Measurements from ENCODE around the gene UBE3B.
A peak's percentile ranks its signal among the peaks of the same experiment; 100 is the strongest.

Gene UBE3B

GRCh38 chr12:109518820-109519665 is 41.6 kb downstream of the UBE3B start:
- H3K4me1 ChIP-seq (ENCODE audit: control insufficient read depth, low read length): no peaks in the 10 kb centered on the region
- TF ChIP-seq, protein P1, sequence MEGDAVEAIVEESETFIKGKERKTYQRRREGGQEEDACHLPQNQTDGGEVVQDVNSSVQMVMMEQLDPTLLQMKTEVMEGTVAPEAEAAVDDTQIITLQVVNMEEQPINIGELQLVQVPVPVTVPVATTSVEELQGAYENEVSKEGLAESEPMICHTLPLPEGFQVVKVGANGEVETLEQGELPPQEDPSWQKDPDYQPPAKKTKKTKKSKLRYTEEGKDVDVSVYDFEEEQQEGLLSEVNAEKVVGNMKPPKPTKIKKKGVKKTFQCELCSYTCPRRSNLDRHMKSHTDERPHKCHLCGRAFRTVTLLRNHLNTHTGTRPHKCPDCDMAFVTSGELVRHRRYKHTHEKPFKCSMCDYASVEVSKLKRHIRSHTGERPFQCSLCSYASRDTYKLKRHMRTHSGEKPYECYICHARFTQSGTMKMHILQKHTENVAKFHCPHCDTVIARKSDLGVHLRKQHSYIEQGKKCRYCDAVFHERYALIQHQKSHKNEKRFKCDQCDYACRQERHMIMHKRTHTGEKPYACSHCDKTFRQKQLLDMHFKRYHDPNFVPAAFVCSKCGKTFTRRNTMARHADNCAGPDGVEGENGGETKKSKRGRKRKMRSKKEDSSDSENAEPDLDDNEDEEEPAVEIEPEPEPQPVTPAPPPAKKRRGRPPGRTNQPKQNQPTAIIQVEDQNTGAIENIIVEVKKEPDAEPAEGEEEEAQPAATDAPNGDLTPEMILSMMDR (IDR thresholded peaks at IDR 0.05; ENCODE audit: low read depth, low read length, poor library complexity, severe bottlenecking): peak; percentile 97
- TF ChIP-seq EZH2phosphoT487 (IDR thresholded peaks at IDR 0.05; ENCODE audit: borderline replicate concordance, low read length): no peak
- no peaks in the 10 kb centered on the region for H3K79me2 ChIP-seq (ENCODE audit: control insufficient read depth, low read length)
- H4K20me1 ChIP-seq (ENCODE audit: control insufficient read depth, insufficient read depth, low read depth, low read length): no peaks in the 10 kb centered on the region
- no peaks in the 10 kb centered on the region for H3K9me3 ChIP-seq (ENCODE audit: control insufficient read depth, insufficient read depth, low read length)
- no peaks in the 10 kb centered on the region for H3K27me3 ChIP-seq (ENCODE audit: control insufficient read depth, low read length)
- no peak overlapping the region for H3K27ac ChIP-seq (ENCODE audit: low read depth, low read length)
- peaks cover 25% of the 10 kb centered on the region for H3K36me3 ChIP-seq (ENCODE audit: control insufficient read depth, low read length)
- H3K4me3 ChIP-seq (ENCODE audit: low read length): no peak overlapping the region
- no peaks in the 10 kb centered on the region for H3K9me2 ChIP-seq (replicated peaks; ENCODE audit: control insufficient read depth, low read length)
- no peaks in the 10 kb centered on the region for H3F3A ChIP-seq (ENCODE audit: control insufficient read depth, insufficient read depth)
- H3K4me2 ChIP-seq (ENCODE audit: low read length): no peak overlapping the region

DNA sequence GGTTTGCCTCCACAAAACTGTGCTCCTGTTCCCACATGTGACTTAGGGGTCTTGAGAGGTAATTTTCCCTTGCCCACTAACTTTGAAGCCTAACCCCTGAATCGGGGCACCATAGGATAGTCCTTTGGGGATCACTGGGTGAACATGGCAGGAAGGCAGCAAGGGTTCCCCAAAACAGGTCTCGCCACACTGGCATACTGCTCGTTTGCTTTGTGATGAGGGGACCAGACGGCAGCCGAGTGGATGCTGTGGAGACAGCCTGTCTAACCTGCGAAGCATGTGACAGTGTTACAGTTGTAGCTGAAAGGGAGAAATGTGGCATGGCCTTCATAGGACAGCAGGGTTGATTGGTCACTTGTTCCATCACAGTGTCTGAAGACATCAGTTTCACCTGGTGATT is 42.4 kb downstream of the UBE3B start:
- Histone ChIP-seq H3K9me3 (ENCODE audit: control insufficient read depth, insufficient read depth, low read length) (no peaks in the 10 kb centered on the region), H3K36me3 (ENCODE audit: control insufficient read depth, low read length) (peaks cover 25% of the 10 kb centered on the region), H3K79me2 (ENCODE audit: control insufficient read depth, low read length) (no peaks in the 10 kb centered on the region), H3K4me2 (ENCODE audit: low read length) (no peak overlapping the region), H3K4me3 (ENCODE audit: low read length) (no peak overlapping the region), H3K4me1 (ENCODE audit: control insufficient read depth, low read length) (no peaks in the 10 kb centered on the region), H3K27me3 (ENCODE audit: control insufficient read depth, low read length) (no peaks in the 10 kb centered on the region), H3K27ac (ENCODE audit: low read depth, low read length) (no peak overlapping the region), H3F3A (ENCODE audit: control insufficient read depth, insufficient read depth) (no peaks in the 10 kb centered on the region), H4K20me1 (ENCODE audit: control insufficient read depth, insufficient read depth, low read depth, low read length) (no peaks in the 10 kb centered on the region), H3K9me2 (replicated peaks; ENCODE audit: control insufficient read depth, low read length) (no peaks in the 10 kb centered on the region)
- TF ChIP-seq, protein P1 (IDR thresholded peaks at IDR 0.05; ENCODE audit: low read depth, low read length, poor library complexity, severe bottlenecking): no peak
- TF ChIP-seq EZH2phosphoT487 (IDR thresholded peaks at IDR 0.05; ENCODE audit: borderline replicate concordance, low read length): no peak

- Histone ChIP-seq H3K4me2 (ENCODE audit: low read length) (no peak overlapping the region), H3K9me2 (replicated peaks; ENCODE audit: control insufficient read depth, low read length) (no peaks in the 10 kb centered on the region), H3K36me3 (ENCODE audit: control insufficient read depth, low read length) (peaks cover 25% of the 10 kb centered on the region), H3K9me3 (ENCODE audit: control insufficient read depth, insufficient read depth, low read length) (no peaks in the 10 kb centered on the region), H3K4me1 (ENCODE audit: control insufficient read depth, low read length) (no peaks in the 10 kb centered on the region), H4K20me1 (ENCODE audit: control insufficient read depth, insufficient read depth, low read depth, low read length) (no peaks in the 10 kb centered on the region), H3K4me3 (ENCODE audit: low read length) (no peak overlapping the region), H3K27ac (ENCODE audit: low read depth, low read length) (no peak overlapping the region), H3K27me3 (ENCODE audit: control insufficient read depth, low read length) (no peaks in the 10 kb centered on the region), H3F3A (ENCODE audit: control insufficient read depth, insufficient read depth) (no peaks in the 10 kb centered on the region), H3K79me2 (ENCODE audit: control insufficient read depth, low read length) (no peaks in the 10 kb centered on the region)
- no peak for TF ChIP-seq EZH2phosphoT487 (IDR thresholded peaks at IDR 0.05; ENCODE audit: borderline replicate concordance, low read length)
- TF ChIP-seq, protein P1 (IDR thresholded peaks at IDR 0.05; ENCODE audit: low read depth, low read length, poor library complexity, severe bottlenecking): no peak
Observed at GRCh38 chr12:109521831-109522230, 44.4 kb downstream of the UBE3B start.

Data from DOHH2 (cell line).